NB4 (cell line): Measurements from ENCODE around the gene THAP10.

Source experiments
- POLR2A ChIP-seq: IDR thresholded peaks from 2 replicates; pipeline ENCODE4 v1.6.1; 2011; ENCODE audit warnings: mild to moderate bottlenecking; ENCODE audit not compliant: insufficient read length; ENCODE audit errors: extremely low read depth
- TF ChIP-seq, protein P1 (sequence below): IDR thresholded peaks from one replicate; pipeline ENCODE4 v1.5.1; 2012; ENCODE audit warnings: low read depth, low read length
- TF ChIP-seq, protein P2 (sequence below): IDR thresholded peaks from 2 replicates; pipeline ENCODE4 v1.6.1; 2011; ENCODE audit warnings: low read depth, low read length

DNA sequence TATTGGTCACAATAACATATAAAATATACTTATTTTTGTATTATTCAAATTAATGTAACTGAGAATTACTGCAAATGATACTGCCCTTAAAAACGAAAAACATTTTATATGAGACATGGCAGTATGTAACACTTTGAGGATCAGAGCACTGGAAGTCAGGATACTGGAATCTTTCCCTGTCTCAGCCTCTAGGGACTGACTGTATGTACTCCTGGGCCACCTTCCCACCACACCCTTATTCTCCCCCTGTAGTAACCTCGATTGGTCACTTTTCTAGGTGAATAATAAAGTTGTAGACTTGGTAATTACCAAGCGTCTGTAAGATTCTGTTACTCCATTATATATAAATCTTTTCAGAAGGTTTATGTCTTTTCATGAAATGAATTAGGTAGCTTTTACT lies 43.4 kb upstream of the THAP10 start:
- TF ChIP-seq, protein P1, sequence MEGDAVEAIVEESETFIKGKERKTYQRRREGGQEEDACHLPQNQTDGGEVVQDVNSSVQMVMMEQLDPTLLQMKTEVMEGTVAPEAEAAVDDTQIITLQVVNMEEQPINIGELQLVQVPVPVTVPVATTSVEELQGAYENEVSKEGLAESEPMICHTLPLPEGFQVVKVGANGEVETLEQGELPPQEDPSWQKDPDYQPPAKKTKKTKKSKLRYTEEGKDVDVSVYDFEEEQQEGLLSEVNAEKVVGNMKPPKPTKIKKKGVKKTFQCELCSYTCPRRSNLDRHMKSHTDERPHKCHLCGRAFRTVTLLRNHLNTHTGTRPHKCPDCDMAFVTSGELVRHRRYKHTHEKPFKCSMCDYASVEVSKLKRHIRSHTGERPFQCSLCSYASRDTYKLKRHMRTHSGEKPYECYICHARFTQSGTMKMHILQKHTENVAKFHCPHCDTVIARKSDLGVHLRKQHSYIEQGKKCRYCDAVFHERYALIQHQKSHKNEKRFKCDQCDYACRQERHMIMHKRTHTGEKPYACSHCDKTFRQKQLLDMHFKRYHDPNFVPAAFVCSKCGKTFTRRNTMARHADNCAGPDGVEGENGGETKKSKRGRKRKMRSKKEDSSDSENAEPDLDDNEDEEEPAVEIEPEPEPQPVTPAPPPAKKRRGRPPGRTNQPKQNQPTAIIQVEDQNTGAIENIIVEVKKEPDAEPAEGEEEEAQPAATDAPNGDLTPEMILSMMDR, result no peak
- no peak for TF ChIP-seq POLR2A
- TF ChIP-seq, protein P2, sequence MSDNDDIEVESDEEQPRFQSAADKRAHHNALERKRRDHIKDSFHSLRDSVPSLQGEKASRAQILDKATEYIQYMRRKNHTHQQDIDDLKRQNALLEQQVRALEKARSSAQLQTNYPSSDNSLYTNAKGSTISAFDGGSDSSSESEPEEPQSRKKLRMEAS, result no peak
